Mesodermal cell (in vitro differentiated cells): ENCODE results near the gene WWP2.
"Not testable (repeated sequence)": the region's sequence is repeated elsewhere in the genome, so short reads cannot be mapped to it uniquely, and the experiment has no call there.

Experiments
- H3K27ac ChIP-seq: 2 replicates; pipeline ENCODE4 v1.7.0; 2013; ENCODE audit warnings: mild to moderate bottlenecking, low read depth, low read length, moderate library complexity; ENCODE audit not compliant: severe bottlenecking
- H3K36me3 ChIP-seq: 2 replicates; pipeline ENCODE4 v1.7.1; 2013; ENCODE audit warnings: mild to moderate bottlenecking, low read length, moderate library complexity; ENCODE audit not compliant: control insufficient read depth, insufficient read depth
- H3K4me1 ChIP-seq: one replicate; pipeline ENCODE4 v1.7.1; 2013; ENCODE audit warnings: mild to moderate bottlenecking, low read length; ENCODE audit not compliant: insufficient read depth, control insufficient read depth, poor library complexity, severe bottlenecking
- H3K4me3 ChIP-seq: 2 replicates; pipeline ENCODE4 v1.7.0; 2013; ENCODE audit warnings: low read length, control low read depth, mild to moderate bottlenecking; ENCODE audit not compliant: insufficient read depth, poor library complexity, severe bottlenecking; ENCODE audit errors: extremely low read depth
- H3K9me3 ChIP-seq: 2 replicates; pipeline ENCODE4 v1.7.1; 2013; ENCODE audit warnings: mild to moderate bottlenecking, low read length, moderate library complexity; ENCODE audit not compliant: control insufficient read depth
- WGBS, 2 experiments: methylation state at CpG; one replicate each; pipeline ENCODE4 v1.1.5; 2013; ENCODE audit warnings: missing lambda C conversion rate in 2 of 2; ENCODE audit not compliant: insufficient coverage in 2 of 2; 5-methylcytosine and 5-hydroxymethylcytosine counted together

WWP2 gene

DNA sequence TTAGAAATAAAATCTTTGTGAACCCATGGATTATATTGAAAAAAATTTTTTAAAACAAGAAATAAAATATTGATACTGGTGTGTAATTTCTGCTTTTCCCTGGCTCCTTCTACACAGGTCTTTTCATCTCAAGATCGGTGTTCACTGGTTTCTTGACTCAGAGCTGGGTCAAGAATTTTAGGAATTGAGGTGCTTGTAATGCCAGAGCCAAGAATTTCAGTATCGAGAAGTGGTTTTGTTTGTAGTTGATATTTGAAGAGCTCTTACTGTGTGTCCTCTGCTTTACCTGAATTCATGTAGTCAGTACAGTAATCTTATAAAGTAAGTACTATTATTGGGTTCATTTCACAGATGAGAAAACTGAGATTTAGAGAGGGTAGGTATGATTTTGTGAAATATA is 7.3 kb downstream of the WWP2 start:
- Histone ChIP-seq H3K4me3 (no peak overlapping the region), H3K9me3 (no peaks in the 10 kb centered on the region), H3K27ac (no peak overlapping the region), H3K36me3 (no peaks in the 10 kb centered on the region), H3K4me1 (no peaks in the 10 kb centered on the region)
- WGBS, 2 experiments: no CpG with 5 or more reads among the region's 2 CpGs

DNA sequence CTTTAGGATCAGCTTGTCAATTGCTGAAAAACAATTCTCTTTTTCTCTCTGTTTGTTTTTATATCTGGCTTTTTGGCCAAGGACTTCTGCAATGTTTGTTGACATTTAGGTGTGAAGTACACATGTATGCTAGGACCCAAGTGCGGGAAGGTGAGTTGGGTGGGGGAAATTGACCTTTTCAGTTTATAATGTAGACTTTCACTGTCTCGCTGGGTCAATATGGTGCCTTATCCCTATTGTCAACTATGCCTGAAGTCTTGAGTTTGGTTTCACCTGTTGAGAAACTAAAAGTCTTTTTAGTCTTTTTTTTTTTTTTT is 9.5 kb downstream of the WWP2 start:
- H3K4me1 ChIP-seq: no peaks in the 10 kb centered on the region
- WGBS, 2 experiments: 86 to 100% methylated on average over 1 to 2 of the region's 2 CpGs
- H3K36me3 ChIP-seq: peaks cover 3% of the 10 kb centered on the region
- peaks cover 7% of the 10 kb centered on the region for H3K9me3 ChIP-seq
- no peak overlapping the region for H3K27ac ChIP-seq
- H3K4me3 ChIP-seq: no peak overlapping the region

GRCh38 chr16:69773260-69773947 is 11.3 kb downstream of the WWP2 start:
- Histone ChIP-seq H3K4me3 (no peak overlapping the region), H3K9me3 (peaks cover 7% of the 10 kb centered on the region), H3K36me3 (peaks cover 3% of the 10 kb centered on the region), H3K27ac (no peak overlapping the region), H3K4me1 (no peaks in the 10 kb centered on the region)
- 100% methylated on average over 1 to 2 of the region's 6 CpGs for WGBS, 2 experiments

DNA sequence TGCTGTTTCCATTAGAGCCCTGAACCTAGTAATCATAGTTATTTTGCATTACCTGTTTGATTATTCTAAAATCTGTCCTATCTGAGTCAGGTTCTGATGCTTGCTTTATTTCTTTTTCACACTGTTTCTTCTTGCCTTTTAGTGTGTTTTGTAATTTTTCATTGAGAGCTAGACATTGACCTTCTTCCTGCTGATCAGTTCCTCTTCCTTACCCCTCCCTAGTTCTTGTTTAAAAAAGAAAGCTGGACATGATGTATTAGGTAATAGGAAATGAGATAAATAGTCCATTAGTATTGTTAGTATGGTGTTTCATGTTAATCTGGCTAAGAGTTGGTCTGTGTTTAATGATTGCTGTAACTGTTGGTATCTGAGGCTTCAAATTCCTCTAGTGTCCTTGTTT is 13.4 kb downstream of the WWP2 start:
- no peak overlapping the region for H3K27ac ChIP-seq
- H3K4me1 ChIP-seq: no peaks in the 10 kb centered on the region
- peaks cover 7% of the 10 kb centered on the region for H3K9me3 ChIP-seq
- no peak overlapping the region for H3K4me3 ChIP-seq
- peaks cover 3% of the 10 kb centered on the region for H3K36me3 ChIP-seq

DNA sequence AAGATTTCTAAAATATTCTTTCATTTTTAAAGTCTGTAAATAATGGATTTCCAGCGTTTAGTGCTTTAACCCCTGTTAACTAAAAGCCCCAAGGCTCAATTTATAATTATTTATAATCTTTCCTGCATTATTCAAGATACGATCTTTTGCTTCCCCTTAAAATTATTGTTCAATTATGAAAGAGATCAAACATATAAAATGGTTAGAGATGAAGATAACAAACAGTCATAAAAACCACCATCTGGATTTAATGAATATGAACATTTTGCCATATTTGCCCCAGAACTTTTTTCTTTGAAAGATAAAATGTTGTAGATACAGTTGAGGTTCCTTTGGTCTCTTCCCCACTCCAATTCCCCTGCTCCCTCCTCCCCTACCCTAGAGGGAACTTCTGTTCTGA is 17.6 kb downstream of the WWP2 start:
- no CpG with 5 or more reads among the region's 2 CpGs for WGBS, 2 experiments

DNA sequence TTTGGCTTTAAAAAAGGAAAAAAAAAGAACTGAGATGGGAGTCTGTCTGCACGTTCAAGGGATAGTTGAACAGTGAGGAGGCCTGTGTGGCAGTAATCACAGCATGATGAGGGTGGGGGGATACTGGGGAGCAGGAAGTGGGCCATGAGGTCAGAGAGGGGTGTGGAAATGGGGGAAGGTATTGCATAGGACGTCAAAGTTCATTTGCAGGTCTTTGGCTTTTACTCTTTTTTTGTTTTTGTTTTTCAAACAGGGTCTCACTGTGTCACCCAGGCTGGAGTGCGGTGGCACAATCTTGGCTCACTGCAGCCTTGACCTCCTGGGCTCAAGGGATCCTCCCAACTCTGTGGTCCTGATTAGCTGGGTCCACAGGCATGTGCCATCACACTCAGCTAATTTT is 19.0 kb downstream of the WWP2 start:
- H3K36me3 ChIP-seq: peaks cover 12% of the 10 kb centered on the region
- no peak overlapping the region for H3K4me3 ChIP-seq
- WGBS, 2 experiments: 90 to 95% methylated on average over 2 to 3 of the region's 3 CpGs
- peaks cover 1% of the 10 kb centered on the region for H3K9me3 ChIP-seq
- H3K4me1 ChIP-seq: no peaks in the 10 kb centered on the region
- H3K27ac ChIP-seq: no peak overlapping the region

More for the DNA sequence above, 17.6 kb downstream of the WWP2 start:
- H3K27ac ChIP-seq: no peak overlapping the region
- H3K9me3 ChIP-seq: peaks cover 7% of the 10 kb centered on the region
- no peaks in the 10 kb centered on the region for H3K4me1 ChIP-seq
- H3K4me3 ChIP-seq: no peak overlapping the region
- peaks cover 11% of the 10 kb centered on the region for H3K36me3 ChIP-seq

- Histone ChIP-seq H3K4me1 (no peaks in the 10 kb centered on the region), H3K9me3 (no peaks in the 10 kb centered on the region), H3K4me3 (no peak overlapping the region), H3K36me3 (peaks cover 26% of the 10 kb centered on the region), H3K27ac (no peak overlapping the region)
- WGBS, 2 experiments: 100% methylated on average over 1 of the region's 6 CpGs
Observed at GRCh38 chr16:69784586-69784985, 22.5 kb downstream of the WWP2 start.

DNA sequence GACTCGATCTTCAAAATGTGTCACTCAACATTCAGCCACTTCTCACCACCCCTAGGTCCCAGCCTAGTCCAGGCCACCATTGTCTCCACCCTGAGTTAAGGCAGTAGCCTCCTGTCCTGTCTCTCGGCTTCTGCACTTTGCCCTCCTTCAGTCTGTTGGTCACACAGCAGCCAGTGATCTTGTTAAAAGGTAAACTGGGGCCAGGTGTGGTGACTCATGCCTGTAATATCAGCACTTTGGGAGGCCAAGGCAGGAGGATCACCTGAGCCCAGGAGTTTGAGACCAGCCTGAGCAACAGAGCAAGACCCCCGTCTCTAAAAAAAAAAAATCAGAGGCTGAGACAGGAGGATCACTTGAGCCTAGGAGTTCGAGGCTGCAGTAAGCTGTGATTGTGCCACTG is 25.8 kb downstream of the WWP2 start:
- 98% methylated on average over 4 of the region's 4 CpGs for WGBS, 2 experiments
- H3K4me1 ChIP-seq: no peaks in the 10 kb centered on the region
- no peak overlapping the region for H3K4me3 ChIP-seq
- peaks cover 37% of the 10 kb centered on the region for H3K36me3 ChIP-seq
- H3K27ac ChIP-seq: no peak overlapping the region
- no peaks in the 10 kb centered on the region for H3K9me3 ChIP-seq

DNA sequence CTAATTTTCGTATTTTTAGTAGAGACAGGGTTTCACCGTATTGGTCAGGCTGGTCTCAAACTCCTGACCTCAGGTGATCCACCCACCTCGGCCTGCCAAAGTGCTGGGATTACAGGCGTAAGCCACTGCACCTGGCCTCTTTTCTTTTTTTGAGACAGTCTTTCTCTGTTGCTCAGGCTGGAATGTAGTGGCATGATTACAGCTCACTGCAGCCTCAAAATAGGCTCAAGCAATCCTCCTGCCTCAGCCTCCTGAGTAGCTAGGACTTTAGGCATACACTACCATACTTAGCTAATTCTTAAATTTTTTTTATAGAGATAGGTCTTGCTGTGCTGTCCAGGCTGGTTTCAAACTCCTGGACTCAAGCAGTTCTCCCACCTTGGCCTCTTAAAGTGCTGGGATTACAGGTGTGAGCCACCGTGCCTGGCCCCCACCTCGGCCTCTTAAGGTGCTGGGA is 29.3 kb downstream of the WWP2 start:
- WGBS, 2 experiments: 94 to 100% methylated on average over 4 of the region's 6 CpGs
- not testable (repeated sequence) for H3K4me1 ChIP-seq, H3K4me3 ChIP-seq, H3K27ac ChIP-seq, H3K9me3 ChIP-seq
- H3K36me3 ChIP-seq: peaks cover 29% of the 10 kb centered on the region

- Histone ChIP-seq H3K4me3 (no peak overlapping the region), H3K9me3 (no peaks in the 10 kb centered on the region), H3K27ac (no peak overlapping the region), H3K36me3 (peaks cover 18% of the 10 kb centered on the region), H3K4me1 (no peaks in the 10 kb centered on the region)
- 94% methylated on average over 2 to 3 of the region's 4 CpGs for WGBS, 2 experiments
Observed at GRCh38 chr16:69793526-69793925, 31.4 kb downstream of the WWP2 start.

DNA sequence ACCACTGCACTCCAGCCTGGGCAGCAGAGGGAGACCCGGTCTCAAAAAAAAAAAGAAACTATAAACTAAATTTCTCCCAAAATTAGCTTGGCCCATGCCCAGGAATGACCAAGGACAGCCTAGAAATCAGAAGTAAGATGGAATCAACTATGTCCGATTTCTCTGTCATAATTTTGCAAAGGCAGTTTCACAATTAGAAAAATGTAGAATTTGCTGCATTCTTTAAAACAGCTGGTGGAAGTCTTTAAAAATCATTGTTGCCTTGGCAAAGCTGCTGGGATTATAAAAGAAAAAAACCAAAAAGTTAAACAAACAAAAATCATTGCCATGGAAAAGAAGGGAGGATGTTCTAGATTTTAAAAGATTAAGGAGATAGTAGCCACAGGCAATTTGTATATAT is 32.4 kb downstream of the WWP2 start:
- Histone ChIP-seq H3K9me3 (no peaks in the 10 kb centered on the region), H3K27ac (no peak overlapping the region), H3K4me1 (no peaks in the 10 kb centered on the region), H3K4me3 (no peak overlapping the region), H3K36me3 (peaks cover 21% of the 10 kb centered on the region)
- 93 to 100% methylated on average over 1 to 2 of the region's 2 CpGs for WGBS, 2 experiments
